GM19395 (cell line): ENCODE results near the gene DENR.
"Not testable (repeated sequence)": the region's sequence is repeated elsewhere in the genome, so short reads cannot be mapped to it uniquely, and the experiment has no call there.

Source experiments
- ATAC-seq: cut with Tn5 transposase; IDR thresholded peaks from one replicate; pipeline ENCODE4 v1.9.1; 2021; ENCODE audit warnings: mild to moderate bottlenecking, moderate library complexity; ENCODE audit not compliant: unreplicated experiment

DENR gene

DNA sequence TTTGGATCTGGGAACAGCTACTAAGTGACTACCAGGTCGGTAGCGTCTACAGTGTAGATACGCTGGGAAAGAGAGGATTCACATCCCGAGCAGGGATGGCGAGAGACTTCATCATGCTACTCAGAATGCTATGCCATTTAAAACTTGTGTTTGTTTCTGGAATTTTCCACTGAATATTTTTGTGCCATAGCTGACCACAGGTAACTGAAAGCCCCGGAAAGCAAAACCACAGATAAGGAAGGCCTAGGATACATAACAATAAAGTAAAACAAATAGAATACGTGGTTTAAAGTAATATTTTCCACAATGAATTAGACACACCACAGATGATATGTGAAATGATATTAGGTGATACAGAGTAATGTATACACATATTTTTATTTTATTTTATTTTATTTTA is 14.1 kb upstream of the DENR start:
- ATAC-seq: no peak

DNA sequence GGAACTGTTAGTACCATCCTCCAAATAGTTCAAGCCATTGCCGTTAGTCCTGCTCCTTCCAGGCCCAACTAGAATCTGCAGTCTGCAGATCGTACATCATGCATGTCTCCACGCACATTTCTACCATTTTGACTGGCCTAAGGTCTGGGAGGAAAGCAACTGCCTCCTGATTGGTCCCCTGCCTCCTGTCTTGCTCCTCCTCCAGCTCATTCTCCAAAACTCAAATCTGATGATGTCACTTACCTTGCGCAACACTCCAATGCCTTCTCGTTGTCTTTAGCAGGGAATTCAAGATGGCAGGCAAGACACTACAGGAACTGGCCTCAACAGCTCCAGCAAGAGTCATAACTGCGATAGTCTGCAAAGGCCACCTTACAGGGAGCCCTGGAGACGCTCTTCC is 12.3 kb upstream of the DENR start:
- ATAC-seq: no peak

DNA sequence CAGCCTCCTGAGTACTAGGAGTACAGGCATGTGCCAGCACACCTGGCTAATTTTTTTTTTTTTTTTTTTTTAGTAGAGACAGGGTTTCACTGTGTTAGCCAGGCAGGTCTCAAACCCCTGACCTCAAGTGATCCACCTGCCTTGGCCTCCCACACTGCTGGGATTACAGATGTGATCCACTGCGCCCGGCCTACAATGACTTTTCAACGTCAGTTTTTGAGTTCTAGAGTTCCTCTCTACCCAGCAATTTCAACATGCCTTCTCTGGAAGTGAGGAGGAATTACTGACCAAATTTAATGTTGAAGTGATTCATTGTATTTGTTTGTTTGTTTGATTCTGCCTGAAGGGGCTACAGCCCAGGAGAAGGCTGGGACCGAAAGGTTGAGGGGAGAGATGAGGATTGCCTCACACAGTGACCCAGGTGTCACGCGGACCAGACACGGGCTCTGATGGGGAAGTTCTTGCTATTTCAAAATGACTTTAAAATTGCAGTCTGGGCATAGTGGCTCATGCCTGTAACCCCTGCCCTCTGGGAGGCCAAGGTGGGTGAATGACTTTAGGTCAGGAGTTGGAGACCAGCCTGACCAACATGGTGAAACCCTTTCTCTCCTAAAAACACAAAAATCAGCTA is 8.6 kb upstream of the DENR start:
- ATAC-seq: no peak

DNA sequence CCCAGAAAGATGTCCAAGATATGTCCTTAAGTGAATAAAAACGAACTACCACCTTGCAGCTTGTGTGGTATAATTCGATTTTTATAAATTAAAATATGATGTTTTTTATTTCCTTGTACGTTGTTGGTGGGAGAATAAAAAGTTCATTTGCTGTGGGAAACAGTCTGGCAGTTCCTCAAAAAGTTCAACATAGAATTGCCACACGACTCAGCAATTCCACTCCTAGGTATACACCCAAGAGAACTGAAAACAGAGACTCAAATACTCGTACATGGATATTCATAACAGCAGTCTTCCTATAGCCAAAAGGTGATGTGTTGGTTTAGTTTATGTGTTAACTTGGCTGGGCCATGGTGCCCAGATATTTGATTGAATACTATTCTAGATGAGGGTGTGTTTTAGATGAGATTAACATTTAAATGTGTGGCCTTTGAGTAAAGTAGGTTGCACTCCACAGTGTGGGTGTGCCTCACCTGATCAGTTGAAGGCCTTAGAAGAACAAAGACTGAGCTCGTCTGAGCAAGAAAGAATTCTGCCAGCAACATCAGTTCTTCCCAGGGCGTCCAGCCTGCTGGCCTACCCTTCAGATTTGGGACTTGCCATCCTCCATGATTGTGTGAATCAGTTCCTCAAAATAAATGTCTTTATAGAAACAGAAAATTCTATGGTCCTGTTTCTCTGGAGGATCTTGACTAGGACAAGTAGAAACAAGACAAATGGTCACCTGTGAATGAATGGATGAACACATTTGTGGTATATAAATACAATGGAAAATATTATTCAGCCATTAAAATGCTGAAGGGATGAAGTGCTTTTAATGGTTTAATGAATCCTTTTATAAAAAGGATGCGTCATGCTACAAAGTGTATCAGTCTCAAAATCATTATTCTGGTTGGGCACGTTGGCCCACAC is 5.1 kb upstream of the DENR start:
- no peak for ATAC-seq

DNA sequence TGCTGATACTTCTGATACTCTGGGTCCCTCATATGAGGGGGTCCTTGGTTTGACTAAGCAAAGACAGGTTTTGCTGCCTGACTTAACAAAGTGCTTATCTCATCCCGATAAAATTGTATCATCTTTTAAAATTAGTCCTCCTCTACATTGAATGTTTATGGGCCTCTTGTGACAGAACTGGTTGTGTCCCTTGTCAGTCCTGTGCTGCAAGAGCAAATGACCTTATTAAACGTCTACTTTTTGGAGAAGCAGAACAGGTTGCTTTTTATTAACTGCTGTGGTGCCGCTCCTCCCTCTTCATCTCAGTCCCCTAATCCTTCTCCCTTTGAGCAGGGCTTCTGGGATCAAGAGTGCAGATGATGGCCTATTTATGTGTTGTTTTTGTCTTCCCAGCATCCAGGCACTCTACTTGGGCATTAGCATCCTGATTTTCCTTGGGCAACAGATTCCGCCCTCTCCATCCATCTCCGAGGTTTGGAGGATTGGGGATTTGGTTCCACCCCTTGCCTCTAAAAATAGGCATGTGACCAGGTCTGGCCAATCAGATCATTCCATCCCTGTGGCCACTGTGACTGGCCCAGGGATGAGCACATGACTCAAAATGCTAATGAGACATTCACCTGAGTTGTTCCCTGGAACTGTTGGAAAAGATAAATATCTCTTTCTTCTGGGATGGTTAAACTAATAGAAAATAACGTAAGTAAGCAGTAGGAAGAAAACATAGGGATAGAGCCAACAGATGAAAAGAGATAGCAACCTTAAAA is 2.9 kb upstream of the DENR start:
- ATAC-seq: no peak

DNA sequence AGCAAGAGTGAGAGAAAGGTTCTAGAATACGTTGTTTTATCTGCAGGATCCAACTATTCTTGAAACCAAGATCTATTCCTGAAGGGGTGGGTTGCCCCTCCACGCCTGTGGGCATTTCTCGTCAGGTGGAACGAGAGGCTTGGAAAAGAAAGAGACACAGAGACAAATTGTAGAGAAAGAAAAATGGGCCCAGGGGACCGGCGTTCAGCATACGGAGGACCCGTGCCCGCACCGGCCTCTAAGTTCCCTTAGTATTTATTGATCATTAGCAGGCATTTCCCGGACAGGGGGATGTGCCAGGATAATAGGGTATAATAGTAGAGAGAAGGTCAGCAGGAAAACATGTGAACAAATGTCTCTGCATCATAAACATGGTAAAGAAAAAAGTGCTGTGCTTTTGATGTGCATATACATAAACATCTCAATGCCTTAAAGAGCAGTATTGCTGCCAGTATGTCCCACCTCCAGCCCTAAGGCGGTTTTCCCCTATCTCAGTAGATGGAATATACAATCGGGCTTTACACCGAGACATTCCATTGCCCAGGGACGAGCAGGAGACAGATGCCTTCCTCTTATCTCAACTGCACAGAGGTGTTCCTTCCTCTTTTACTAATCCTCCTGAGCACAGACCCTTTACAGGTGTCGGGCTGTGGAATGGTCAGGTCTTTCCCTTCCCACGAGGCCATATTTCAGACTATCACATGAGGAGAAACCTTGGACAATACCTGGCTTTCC is 1.7 kb upstream of the DENR start:
- not testable (repeated sequence) for ATAC-seq

DNA sequence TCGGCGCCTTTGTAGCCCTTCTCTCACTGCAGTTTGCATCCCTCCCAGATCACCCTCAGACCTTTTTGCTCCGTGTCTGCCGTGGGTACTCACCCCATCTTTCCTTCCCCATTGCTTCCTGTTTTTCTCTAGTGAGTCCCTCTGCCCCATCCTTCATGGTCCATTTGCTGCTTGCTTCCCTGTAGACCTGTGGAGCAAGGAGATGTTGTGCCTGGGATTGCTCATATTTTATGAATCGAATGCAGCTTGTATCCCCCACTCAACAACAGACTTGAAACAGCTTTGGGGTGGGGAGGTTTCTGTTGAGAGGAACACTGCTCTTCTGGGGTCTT is 661 bp downstream of the DENR start:
- ATAC-seq: no peak

DNA sequence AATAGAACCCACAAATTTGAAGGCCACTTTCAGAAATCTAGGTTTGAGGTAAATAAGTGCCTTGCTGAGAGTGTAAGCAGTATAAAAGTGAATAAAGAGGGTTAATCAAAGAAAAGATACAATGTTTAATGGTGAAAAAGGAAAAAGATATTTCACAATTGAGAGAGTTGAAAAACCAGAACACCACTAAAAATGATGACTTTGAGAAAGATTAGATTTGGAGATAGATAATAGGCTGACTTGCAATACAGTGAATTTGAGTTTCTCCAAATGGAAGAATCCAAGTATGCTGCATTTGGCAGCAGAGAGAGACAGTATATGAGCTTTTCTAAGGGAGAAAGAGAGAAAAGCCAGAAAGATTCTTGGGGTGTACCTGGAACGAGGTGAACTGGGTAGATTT is 2.2 kb downstream of the DENR start:
- no peak for ATAC-seq

DNA sequence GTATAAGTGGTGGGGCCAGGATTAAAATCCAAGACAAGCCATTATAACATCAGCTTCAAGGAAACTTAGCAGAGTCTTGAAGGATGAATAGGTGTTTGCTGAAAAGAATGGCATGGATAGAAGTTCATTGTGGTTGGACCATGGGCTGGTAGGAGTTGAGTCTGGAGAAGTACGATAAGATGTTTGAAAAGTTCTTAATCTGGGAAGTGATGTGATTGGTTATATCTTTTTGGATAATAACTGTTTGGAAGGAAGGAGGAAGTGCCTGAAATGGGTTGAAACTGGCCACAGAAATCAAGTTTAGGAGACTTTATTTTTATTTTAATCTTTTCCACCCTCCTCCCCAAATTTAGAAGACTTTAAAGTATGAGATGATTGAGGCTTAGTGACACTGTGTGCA is 4.9 kb downstream of the DENR start:
- no peak for ATAC-seq

DNA sequence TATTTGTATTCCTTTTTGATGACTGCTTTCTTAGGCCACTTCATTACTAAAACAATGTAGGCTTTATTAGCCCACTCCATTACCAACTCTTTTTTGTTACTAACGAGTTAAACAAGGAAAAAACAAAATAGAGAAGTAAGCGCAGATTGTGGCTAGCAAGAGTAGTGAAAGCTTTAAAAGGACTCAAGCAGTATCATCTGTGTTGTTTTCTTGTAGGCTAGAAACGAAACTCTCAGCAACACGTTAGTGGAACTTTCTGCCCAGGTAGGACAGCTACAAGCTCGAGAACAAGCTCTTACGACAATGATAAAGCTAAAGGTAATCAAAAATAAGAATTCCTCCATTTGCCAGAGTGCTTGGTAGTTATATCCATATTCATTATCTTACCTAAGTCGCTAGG is 32.9 kb downstream of the DENR start:
- no peak for ATAC-seq

DNA sequence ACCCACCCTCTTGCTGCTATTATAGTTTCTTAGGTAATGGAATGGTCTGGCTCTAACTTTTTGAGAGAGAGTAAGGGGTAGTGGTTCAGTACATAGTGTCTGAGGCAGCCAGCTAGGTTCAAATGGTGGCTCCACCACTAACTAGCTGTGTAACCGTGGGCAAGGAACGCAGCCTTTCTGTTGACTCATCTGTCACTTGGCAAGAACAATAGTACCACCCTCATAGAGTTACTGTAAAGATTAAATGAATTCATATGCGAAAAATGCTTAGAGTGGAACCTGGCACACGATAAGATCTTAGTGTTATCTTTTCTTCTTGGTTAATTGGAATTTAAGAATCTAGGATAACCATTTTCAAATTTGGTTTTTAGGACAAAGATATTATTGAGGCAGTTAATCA is 35.8 kb downstream of the DENR start:
- ATAC-seq: no peak

DNA sequence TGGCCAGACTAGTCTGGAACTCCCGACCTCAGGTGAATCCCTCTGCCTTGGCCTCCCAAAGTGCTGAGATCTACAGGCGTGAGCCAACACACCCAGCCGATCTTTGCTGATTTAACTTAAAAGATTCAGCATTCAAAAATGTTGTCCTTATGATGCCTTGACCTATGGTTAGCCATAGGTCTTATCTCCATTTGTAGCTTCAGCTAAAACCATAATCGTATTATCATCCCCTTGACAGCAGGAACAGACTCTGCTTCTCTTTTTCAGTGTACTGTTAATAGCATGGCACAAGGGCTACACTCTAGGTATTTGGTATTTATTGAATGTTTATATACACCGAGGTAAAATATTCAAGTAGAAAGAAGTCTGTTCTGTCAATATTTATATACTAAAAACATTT is 37.0 kb downstream of the DENR start:
- ATAC-seq: no peak

DNA sequence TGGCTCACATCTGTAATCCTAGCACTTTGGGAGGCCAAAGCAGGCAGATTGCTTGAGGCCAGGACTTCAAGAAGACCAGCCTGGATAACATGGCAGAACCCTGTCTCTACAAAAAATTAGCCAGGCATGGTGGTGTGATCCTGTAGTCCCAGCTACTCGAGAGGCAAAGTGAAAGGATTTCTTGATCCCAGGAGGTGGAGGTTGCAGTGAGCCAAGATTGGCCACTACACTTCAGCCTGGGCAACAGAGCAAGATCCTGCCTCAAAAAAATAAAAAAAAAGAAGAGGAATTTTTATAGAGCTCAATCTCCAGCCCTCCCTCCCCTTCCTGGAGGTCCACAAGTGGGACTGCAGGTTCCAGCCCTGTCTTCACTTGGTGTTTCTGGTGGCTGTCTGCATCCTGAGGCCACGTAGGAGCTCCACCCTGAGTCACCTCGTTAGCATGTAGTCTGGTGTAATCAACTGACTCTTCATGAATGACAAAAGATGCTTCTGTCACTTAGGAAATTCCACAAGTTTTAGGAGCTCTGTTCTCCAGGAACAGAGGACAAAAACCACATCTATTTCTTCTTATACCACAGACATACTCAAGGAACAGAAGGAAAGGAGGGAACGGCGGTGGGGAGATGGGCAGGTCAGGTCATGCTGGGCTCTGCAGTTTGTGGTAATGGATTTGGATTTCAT is 37.9 kb downstream of the DENR start:
- no peak for ATAC-seq

DNA sequence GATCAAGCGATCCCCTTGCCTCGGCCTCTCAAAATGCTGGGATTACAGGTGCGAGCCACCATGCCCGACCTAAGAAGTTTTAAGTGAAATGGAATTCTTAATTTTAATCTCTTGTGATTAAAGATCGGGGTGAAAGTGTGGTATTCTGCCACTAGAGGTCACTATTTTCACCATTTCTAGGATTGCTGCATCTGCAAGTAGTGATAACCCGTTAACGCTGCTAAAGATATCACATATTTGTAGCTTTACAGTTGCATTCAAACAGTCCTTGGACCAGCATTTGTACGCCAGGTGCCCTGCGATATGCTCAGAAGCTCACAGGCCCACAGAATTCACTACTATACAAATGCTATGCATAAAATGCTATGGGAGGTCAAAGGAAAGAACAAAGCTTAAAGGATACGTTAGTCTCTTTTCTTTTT is 41.1 kb downstream of the DENR start:
- no peak for ATAC-seq

DNA sequence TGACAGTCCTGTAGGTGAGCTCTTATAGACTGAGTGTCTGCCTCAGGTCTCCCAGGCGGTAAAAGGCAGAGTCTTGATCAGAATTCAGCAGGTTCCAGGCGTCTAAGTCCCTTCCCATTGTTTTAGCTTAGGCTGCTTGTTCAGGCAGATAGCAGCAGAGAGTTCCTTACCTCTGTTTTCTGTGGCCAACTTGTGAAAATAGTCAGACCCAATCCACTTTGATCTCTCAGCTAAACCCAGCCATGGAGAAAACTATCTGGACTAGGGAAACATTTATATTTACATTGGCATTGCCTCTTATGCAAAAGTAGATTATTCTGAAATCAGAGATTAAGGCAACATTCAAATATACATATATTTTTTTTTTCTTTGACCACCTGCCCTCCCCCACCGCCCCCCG is 43.2 kb downstream of the DENR start:
- no peak for ATAC-seq

DNA sequence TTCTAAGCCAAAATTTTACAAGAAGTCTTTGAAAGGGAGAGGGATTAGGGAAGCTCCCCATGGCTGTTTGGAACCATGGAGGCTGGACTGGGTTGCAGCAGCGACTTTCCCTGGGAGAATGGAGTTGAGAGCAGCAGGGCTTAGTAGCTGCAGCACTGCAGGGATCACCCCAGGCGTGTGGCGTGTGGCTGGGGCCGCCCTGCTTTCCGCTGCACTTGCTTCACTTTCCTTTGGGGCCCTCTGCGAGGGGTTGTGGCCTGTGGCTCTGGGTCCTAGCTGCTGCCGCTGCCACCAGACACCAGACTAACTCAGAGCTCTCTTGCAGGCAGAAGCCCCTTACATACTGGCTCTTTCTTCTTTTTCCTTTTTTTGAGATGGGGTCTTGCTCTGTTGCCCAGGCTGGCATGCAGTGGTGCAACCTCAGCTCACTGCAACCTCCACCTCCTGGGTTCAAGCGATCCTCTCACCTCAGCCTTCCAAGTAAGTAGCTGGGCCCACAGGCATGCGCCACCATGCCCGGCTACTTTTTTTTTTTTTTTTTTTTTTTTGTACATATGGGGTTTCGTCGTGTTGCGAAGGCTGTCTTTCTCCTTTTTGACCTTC is 47.1 kb downstream of the DENR start:
- ATAC-seq: no peak

DNA sequence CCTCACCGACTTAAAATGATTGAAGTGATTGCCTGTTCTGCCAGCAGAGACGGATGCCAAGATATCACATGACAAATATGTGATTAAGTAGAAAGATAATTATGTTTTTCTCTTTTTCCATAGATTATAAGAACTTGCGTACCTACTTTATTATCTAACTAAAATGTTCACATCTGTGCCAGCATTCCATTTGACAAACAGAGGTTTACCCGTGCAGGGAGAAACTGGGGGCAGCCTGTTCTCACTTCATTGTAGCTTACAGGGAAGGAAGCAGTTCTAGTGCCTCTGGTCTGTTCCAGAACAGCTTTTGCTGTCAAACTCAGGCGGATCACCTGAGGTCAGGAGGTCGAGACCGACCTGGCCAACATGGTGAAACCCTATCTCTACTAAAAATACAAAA is 51.3 kb downstream of the DENR start:
- no peak for ATAC-seq

DNA sequence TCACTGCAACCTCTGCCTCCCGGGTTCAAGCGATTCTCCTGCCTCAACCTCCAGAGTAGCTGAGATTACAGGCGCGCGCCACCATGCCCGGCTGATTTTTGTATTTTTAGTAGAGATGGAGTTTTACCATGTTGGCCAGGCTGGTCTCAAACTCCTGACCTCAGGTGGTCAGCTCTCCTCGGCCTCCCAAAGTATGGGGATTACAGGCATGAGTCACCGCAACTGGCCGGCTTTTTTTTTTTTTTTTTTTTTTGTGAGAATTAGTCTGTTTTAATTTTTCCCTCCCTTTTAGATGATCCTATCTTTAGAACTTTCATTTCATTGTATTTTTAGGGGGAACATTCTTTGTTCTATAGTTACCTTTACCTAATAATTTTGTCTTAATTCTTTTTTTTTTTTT is 52.3 kb downstream of the DENR start:
- not testable (repeated sequence) for ATAC-seq

DNA sequence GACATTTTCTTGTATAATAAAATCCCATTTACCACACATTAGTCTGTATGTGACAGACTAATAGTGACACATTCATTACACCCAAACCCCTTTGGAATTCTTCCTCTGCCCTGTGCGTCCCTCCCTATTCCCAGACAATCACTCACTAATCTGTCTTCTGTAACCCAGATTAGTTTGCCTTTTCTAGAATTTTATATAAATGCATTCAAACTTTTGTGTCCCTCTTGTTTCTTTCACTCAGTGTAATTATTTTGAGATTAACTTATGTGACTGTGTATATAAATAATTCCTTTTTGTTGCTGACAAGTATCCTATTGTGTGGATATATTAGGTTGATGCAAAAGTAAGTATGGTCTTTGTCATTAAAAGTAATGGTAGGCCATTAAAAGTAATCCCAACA is 55.0 kb downstream of the DENR start:
- no peak for ATAC-seq

DNA sequence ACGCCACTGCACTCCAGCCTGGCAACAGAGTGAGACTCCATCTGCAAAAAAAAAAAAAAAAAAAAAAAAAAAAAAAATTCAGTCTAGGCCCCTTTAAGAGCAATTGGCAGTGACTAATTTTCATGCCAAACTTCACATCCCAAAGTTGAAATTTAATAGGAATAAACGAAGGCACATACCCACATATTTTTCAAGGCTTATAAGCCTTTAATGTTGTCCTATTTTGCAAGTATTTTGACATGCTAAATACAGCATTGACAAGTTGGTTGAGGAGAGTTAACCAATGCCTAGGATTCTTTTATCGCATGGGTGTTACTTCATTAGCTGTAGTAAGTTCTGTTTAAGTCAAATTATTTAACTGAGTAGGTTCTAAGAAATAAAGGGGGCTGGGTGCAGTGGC is 59.2 kb downstream of the DENR start:
- no peak for ATAC-seq
